GM21825 (cell line): Measurements from ENCODE around the gene CNIH3.

ENCODE experiments used
- ATAC-seq: cut with Tn5 transposase; IDR thresholded peaks from one replicate; pipeline ENCODE4 v1.9.1; 2021; ENCODE audit warnings: mild to moderate bottlenecking, moderate library complexity; ENCODE audit not compliant: unreplicated experiment

Gene CNIH3

GRCh38 chr1:224613486-224613885, 2.6 kb upstream of the CNIH3 start:
- ATAC-seq, result no peak

- no peak for ATAC-seq
Observed at GRCh38 chr1:224616756-224617409, 766 bp downstream of the CNIH3 start.

GRCh38 chr1:224617410-224618355, 1.6 kb downstream of the CNIH3 start:
- no peak for ATAC-seq

GRCh38 chr1:224619209-224619608, 3.1 kb downstream of the CNIH3 start:
- ATAC-seq, result no peak

GRCh38 chr1:224620105-224620504, 4.0 kb downstream of the CNIH3 start:
- no peak for ATAC-seq

- no peak for ATAC-seq
Observed at GRCh38 chr1:224621813-224622682, 5.9 kb downstream of the CNIH3 start.

GRCh38 chr1:224622831-224623230, 6.7 kb downstream of the CNIH3 start:
- ATAC-seq, result no peak

- ATAC-seq, result no peak
Observed at GRCh38 chr1:224623310-224623714, 7.2 kb downstream of the CNIH3 start.

GRCh38 chr1:224623743-224624333, 7.7 kb downstream of the CNIH3 start:
- ATAC-seq, result peak; percentile 94

GRCh38 chr1:224624432-224624831, 8.3 kb downstream of the CNIH3 start:
- ATAC-seq, result no peak

- no peak for ATAC-seq
Observed at GRCh38 chr1:224626042-224626441, 9.9 kb downstream of the CNIH3 start.

GRCh38 chr1:224629965-224630364, 13.8 kb downstream of the CNIH3 start:
- ATAC-seq, result no peak

GRCh38 chr1:224631462-224632115, 15.5 kb downstream of the CNIH3 start:
- ATAC-seq, result no peak

- ATAC-seq, result no peak
Observed at GRCh38 chr1:224632381-224632871, 16.3 kb downstream of the CNIH3 start.

- ATAC-seq, result no peak
Observed at GRCh38 chr1:224632921-224633321, 16.8 kb downstream of the CNIH3 start.

GRCh38 chr1:224635356-224635755, 19.2 kb downstream of the CNIH3 start:
- no peak for ATAC-seq

- no peak for ATAC-seq
Observed at GRCh38 chr1:224637515-224637914, 21.4 kb downstream of the CNIH3 start.

GRCh38 chr1:224637936-224638335, 21.8 kb downstream of the CNIH3 start:
- no peak for ATAC-seq

- no peak for ATAC-seq
Observed at GRCh38 chr1:224639426-224639975, 23.4 kb downstream of the CNIH3 start.

- ATAC-seq, result no peak
Observed at GRCh38 chr1:224640018-224640417, 23.9 kb downstream of the CNIH3 start.
